Cardiac atrium fibroblast (primary cell): Measurements from ENCODE around the gene CYP2B6. TPM values are rescaled to one million over a fixed set of nuclear protein-coding genes. Genes with fewer than 3 reads are reported as not detected.

Source experiments
- total RNA-seq: library from RNA; depleted of rRNA; stranded (reverse); fragments of >200 nt; gene quantifications from 2 replicates; pipeline ENCODE4 v1.2.3, GENCODE V29; 2015

CYP2B6 gene
- not detected in 2 replicates for total RNA-seq

GRCh38 chr19:40990972-40991381 is at the start of gene CYP2B6:
Gene CYP2B6, plus strand, starts transcription at chr19:40991282. Its CDS starts 24 bp downstream, at chr19:40991306.

Other genes starting within 250 kb of the CYP2B6 start
- gene ACTMAP, start 240.8 kb upstream of the CYP2B6 start, total RNA-seq, result 1.6 and 2.9 TPM in 2 replicates
- 36.8 and 62.7 TPM in 2 replicates for gene SNRPA, start 240.1 kb upstream of the CYP2B6 start, total RNA-seq
- not detected in 2 replicates for gene MIA, start 215.8 kb upstream of the CYP2B6 start, total RNA-seq
- 28.9 and 30.1 TPM in 2 replicates for gene RAB4B, start 213.0 kb upstream of the CYP2B6 start, total RNA-seq
- gene EGLN2, start 192.1 kb upstream of the CYP2B6 start, total RNA-seq, result 64.8 and 99.0 TPM in 2 replicates
- gene CYP2A6, start 140.8 kb upstream of the CYP2B6 start, total RNA-seq, result not detected in 2 replicates
- not detected in 2 replicates for gene CYP2A7, start 109.1 kb upstream of the CYP2B6 start, total RNA-seq
- not detected in 2 replicates for gene CYP2A13, start 97.2 kb downstream of the CYP2B6 start, total RNA-seq
- gene CYP2F1, start 123.2 kb downstream of the CYP2B6 start, total RNA-seq, result not detected in 2 replicates
- 0.65 TPM in 1 of 2 replicates, not detected in the other for gene CYP2S1, start 201.9 kb downstream of the CYP2B6 start, total RNA-seq
- gene AXL, start 227.9 kb downstream of the CYP2B6 start, total RNA-seq, result 141 and 148 TPM in 2 replicates